ENCODE measurements around the gene GGT5.
"Not testable (repeated sequence)": the region's sequence is repeated elsewhere in the genome, so short reads cannot be mapped to it uniquely, and the experiment has no call there.

GGT5 gene

DNA sequence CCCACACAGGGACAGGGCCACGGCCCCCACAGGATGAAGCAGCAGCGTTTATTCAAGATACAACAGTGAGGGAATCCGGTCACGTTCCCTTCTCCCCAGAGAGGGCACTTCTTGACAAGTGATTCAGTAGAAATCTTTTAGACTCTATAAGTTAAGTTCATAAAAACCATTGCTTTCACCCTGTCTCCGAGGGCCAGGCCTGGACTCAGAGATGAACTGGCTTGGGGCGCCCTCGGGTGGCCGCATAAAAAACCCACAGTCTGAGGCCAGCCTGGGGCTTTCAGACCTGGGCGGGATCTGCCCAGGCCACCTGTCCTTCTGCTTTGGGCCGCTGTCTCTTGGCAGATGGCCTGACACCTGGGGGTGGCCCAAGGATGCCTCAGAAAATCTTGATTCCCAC, 14.6 kb upstream of the GGT5 start:
- DNase-seq = peak; percentile 56

DNA sequence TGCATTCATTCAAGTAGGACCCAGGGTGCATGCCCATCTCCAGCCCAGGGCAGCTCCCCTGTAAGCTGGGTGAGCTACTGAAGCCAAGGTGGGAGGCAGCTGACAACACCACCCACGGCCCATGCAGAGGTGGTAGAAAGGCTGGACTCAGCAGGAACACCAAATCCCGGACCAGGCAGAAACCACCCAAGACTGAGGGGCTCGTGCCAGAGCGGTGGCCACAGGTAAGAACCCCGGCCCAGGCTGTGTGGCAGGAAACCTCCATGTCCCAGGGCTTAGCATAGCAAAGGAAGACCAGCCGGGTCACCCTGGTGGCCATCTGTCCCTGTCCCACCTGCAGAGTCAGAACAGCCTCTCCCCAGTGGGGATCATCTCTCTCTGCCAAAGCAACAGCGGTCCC, 11.9 kb upstream of the GGT5 start:
- not testable (repeated sequence) for DNase-seq

DNA sequence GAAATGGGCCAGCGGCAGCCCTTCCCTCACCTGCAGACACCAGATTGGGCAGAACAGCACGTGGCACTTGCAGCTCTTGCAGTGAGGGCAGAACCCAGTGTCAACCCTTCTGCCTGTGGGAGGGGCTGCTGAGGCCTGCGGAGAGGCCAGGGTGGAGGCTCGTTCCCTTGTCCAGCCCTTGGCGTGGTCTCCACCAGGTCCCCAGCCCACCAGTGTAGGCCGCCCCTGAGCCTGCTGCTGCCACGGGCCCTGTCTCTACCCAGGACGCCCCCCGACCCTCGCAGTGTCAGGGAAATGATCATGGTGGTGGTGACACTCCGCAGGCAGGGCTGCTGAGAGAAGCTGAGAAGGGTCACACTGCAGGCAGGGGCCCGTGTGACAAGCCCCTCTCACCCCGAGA, 11.3 kb upstream of the GGT5 start:
- DNase-seq = not testable (repeated sequence)

DNA sequence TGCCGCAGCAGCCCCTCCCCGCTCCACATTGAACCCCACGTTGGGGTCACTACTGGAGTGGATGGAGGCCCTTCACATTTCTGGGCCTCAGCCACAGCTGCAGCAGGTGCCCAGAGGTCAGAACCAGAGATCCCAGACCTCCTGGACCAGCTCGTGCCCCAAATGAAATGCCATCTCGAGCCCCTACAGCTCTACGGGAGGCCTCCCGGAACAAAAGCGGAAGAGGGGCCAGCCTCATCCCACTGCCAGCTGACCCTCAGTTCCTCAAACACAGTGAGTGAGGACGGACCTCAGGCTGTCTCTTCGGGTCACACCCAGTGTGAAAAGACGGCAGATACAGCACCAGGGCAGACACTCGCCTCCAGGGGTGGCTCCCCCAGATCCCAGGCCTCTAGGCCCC, 8.2 kb upstream of the GGT5 start:
- not testable (repeated sequence) for DNase-seq

DNA sequence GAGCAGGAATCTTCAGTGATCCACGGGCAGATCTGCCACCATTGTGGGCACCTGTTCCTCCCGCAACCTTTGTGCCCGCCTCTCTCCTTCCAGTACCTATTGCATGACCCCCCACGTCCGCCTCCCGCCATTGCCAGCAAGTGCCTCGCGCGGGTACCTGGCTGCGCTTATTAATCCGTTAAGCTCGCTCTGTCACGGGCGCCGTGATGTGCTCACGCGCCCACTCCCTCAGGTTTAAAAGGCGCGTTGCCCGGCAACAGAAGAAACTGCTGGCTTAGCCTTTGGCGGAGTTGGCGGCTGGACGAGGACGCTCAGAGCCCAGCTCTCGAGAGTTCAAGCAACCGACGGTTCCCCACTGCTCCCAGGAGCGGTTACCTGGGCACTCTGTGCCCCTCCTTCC, 6.4 kb upstream of the GGT5 start:
- DNase-seq = not testable (repeated sequence)

DNA sequence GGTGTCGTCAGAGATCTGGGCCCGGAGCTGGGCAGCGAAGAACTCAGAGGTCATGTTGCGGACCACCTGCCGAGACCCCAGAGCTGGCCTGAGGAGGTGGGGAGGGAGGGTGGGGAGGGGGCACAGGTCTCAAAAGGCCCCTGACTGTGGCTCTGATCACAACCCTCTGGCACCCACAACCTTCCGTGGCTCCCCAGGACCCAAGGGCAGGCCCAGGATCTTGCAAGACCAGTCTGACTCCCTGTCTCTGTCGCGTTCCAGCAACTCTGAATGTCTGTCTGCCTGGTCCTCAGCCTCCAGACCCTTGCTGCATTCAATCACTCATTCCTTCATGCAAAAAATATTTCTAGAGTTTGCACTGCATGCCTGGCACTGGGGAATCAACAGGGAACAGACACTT, 4.5 kb upstream of the GGT5 start:
- not testable (repeated sequence) for DNase-seq

DNA sequence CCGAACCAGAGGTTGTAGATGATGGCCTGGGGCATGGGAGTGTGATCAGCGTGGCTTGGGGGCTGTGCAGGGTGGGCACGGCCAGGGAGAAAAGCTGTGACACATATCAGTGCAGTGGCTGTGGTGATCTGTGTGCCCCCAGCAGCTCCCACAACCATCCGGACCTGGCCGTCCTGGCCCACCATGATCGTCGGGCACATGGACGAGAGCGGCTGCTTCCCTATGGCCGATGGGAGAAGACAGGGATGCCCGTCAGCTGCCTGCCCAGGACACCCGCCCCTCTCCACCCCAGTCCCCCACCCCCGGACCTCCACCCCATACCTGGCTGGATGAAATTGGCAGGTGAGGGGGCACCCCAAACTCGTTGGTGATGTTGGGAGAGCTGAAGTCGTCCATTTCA, 3.7 kb upstream of the GGT5 start:
- DNase-seq = not testable (repeated sequence)

DNA sequence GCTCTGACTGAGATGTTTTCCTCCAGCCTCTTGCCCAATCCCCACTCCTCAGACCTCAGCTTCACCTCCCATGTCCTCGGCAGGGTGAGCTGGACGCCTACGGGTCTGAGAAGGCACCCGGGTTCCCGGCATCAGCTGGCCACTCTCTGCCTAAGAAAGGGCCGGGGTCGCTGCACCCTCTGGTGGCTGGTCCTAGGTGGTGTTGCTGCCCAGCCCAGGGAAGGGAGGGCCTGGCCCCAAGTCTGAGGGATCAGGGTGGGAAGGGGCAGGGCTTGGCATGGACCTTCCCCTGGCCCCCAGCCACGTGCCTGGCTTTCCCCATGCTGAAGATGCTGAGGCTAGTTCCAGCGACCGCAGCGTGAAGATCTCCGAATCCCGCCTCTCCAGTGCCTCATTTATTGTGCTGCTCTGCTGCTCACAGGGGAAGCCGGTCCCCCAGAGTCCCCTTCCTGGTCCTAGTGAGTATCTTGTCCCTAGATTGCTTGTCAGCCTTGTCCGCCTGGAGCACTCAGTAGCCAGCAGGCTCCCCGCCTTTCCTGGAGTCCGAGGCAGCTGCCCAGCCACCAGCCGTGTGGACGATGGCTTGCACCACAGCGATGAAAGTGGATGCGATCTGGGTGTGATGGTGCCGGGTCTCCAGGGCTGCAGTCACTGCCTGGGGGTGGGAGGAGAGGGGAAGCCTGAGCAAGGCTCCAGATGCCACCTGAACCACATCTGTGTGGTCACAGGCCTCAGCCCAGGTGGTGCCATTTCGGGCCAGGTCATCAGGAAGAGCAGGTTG, 2.9 kb upstream of the GGT5 start:
- peak; percentile 21 for DNase-seq

DNA sequence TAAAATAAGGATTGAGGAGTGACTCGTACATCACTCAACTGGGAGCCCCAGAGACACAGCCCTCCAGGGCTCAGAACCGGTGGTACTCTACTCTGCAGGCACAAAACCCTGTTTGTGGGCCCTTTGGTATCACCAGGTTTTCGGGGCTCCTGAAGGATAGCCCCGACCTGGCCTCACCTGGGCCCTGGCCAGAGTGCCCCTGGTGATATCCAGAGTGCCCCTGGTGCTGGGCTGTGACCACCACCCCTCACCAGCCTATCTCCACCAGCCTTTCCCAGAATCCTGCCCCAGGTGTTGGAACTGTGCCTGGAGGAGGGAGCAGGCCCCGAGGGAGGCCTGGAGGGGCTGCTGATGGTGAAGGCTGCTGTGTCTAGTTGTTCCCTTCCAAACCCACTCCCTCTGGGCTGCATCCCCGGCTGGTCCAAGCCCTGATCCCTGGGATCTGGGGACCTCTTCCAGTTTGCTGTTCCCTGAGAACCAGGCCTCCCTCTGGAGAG, 2.2 kb upstream of the GGT5 start:
- no peak for DNase-seq

DNA sequence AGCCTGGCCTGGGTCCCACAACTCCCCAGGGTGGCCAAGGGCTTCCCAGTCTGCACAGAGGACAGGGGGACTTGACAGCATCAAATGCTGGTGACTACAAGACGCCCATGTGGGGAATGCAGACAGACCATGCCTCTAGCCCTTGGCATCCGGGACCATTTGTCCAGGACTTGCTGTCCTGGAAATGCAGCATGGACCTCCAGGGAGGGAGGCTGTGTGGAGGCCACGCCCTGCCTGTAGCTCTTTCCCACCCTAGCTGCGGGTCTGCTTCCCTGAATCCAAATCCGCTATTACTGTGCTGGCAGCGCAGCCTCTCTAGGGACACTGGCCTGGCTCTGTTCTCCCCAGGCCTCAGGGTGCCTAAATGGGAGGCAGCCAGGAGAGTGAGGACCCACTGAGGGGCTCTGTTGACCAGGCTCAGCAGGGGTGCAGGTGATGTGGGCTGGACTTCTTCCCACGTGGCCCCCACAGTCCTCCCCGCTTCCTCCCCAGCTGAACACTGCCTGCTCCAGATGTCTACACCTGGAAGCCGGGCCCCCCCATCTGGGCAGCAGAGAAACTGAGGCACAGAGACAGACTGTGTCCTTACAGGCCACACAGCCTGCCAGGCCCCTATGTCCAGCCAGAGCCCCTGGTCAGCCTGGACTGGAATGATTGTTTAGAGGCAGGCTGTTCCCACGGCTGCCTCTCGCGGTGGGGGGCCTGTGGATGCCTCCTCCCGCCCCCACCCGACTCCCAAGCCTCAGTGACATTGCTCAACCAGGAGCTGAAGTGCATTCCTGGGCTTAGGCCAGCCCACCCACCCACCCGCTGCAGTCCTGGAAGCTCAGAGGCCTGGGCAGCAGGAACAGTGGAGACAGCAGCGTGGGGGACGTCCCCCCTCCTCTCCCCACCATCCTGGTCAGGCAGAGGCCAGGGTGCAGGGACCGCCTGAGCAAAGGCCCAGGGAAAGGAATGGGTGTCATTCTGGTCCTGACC, 991 bp upstream of the GGT5 start:
- not testable (repeated sequence) for DNase-seq

DNA sequence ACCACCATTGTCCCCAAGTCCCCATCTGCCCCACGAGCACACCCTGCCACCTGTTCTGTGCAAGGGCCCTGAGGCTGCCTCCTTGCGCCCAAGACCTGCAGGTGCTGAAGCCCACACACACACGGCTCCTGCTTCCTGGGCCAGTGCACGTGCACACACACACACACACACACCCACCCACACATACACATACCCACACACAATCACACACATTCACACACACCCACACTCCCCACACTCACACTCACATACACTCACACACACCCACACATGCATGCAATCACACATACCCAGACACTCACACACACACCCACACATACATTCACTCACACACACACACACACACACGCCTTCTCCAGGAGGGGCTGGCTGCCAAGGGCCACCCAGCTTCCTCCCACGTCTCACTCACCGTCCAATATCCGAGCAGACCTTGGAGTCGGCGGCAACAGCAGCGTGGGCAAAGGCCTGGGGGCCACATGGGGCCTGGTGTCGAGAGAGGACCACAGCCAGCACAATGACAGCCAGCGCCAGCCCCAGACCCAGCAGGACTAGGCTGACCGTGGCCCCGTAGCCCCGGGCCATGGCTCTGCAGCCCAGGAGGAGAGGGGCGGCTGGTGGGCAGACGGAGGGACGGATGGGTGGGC, 616 bp downstream of the GGT5 start:
- DNase-seq = no peak

DNA sequence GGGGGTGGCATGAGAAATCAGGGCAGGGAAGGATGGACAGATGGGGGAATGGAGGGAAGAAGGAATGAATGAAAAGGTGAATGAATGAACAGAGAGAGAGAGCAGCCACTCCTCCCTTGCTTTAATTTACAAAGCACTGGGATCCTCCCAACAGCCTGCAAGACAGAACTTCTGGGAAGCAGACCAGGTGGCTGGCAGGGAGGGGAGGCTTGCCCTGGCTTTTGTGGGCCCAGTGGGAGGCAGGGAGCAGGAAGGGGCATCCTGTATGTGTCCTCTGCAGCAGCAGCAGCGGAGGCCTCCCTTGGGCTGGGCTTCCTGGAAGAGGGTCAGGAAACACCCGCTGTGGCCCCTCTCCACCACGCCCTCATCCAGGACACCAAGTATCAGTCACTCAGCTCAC, 1.5 kb downstream of the GGT5 start:
- not testable (repeated sequence) for DNase-seq

DNA sequence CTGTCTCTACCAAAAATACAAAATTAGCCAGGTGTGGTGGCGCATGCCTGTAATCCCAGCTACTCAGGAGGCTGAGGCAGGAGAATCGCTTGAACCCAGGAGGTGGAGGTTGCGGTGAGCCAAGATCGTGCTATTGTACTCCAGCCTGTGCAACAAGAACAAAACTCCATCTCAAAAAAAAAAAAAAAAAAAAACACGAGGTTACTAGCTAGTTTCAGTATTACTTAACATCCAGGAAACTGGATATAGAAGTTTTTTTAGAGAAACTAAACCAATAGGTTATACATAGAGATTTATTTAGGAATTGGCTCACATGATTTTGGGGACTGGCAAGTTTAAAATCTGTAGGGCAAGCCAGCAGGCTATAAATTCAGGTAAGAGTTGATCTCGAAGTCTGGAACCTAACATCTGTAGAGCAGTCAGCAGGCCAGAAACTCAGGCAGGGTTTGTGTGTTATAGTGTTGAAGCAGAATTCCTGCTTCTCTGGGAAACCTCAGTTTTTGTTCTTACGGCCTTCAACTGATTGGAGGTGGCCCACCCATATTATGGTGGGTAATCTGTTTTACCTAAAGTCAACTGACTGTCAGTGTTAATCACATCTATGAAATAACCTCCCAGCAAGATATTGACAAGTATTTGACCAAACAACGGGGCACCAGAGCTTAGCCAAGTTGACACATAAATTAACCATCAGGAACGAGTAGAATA, 3.7 kb downstream of the GGT5 start:
- DNase-seq = not testable (repeated sequence)

DNA sequence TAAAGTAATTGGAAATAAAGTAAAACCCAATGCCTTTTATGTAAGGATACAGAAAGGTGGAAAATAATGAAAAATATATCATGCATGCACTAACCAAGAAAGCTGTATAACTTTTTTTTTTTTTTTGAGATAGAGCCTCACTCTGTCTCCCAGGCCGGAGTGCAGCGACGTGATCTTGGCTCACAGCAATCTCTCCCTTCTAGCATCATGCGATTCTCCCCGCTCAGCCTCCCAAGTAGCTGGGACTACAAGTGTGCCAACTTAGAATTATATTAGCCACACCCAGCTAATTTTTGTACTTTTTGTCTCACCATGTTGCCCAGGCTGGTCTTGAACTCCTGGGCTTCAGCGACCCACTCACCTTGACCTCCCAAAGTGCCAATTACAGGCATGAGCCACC, 4.5 kb downstream of the GGT5 start:
- DNase-seq = no peak

DNA sequence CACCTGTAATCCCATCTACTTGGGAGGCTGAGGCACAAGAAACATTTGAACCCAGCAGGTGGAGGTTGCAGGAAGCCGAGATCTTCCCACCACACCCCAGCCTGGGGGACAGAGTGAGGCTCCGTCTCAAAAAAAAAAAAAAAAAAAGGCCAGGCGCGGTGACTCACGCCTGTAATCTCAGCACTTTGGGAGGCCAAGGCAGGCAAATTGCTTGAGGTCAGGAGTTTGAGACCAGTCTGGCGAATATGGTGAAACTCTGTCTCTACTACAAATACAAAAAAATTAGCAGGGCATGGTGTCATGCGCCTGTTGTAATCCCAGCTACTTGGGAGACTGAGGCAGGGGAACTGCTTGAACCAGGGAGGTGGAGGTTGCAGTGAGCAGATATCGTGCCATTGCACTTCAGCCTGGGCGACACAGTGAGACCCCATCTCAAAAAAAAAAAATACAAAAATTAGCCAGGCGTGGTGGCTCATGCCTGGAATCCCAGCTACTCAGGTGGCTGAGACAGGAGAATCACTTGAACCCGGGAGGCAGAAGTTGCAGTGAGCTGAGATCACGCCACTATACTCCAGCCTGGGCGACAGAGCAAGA, 6.7 kb downstream of the GGT5 start:
- not testable (repeated sequence) for DNase-seq

DNA sequence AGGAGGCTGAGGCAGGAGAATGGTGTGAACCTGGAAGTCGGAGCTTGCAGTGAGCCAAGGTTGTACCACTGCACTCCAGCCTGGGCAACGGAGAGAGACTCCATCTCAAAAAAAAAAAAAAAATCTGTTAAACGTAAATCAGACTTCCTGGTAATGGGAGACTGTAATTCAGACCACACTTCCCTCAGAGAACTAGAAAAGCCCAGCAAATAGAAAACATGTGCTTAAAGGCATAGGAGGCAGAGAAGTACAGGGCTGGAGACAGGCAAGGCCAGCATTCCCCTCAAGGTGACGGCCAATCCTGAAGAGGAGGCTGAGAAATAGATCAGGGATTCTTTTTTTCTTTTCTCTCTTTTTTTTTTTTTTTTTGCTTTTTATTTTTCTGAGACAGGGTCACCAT, 8.2 kb downstream of the GGT5 start:
- DNase-seq = no peak

DNA sequence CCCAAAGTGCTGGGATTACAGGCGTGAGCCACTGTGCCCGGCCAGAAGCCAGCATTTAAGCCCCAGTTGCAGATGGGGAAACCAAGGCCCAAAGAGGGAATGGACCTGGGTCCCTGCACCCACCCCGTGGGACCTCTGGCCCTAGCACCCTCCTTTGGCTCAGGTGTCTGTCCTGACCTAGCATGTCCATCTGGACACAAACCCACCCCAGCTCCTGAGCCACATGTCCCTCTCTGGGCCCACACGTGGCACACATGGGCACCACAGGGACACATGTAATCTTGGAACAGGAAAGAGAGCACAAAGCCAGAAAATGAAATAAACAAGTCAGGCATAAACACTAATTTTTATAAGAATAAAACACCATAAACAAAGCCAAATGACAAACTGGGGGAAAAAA, 9.6 kb downstream of the GGT5 start:
- no peak for DNase-seq

DNA sequence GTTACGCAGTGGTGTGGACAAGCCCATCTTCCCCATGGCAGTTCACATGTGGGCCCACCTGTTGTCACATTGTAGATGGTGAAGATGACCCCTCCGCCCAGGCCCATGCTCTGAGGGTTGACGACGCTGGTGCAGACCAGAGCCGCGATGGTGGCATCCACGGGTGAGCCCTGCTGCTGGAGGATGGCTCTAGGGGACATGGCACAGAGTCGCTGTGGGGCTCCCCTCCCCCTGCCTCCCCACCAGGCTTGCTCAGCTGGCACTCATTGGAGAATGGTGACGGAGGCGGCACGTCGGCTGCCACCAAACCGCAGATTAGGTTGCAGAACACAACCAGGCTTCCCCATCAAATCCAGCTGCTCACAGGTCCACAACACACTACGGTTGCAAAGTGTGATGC, 11.1 kb downstream of the GGT5 start:
- no peak for DNase-seq

DNA sequence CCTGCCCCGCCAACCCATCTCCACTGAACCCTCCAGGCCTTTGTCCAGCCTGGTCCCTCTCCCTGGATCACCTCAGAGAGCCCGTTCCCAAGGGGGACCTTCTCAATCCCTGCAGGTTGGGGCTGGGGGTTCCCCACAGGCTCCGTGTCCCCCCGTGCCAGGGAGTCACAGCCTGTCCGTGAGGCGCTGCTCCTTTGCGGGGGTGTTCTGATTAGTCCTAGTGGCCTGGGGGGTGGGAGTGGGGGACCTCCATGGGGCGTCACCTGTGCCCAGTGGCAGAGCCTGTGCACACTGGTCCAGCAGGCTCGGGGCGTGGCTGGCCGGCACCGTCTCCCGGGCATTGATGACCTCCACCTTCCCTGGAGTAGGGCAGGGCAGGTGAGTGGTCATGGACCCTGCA, 11.6 kb downstream of the GGT5 start:
- no peak for DNase-seq

DNA sequence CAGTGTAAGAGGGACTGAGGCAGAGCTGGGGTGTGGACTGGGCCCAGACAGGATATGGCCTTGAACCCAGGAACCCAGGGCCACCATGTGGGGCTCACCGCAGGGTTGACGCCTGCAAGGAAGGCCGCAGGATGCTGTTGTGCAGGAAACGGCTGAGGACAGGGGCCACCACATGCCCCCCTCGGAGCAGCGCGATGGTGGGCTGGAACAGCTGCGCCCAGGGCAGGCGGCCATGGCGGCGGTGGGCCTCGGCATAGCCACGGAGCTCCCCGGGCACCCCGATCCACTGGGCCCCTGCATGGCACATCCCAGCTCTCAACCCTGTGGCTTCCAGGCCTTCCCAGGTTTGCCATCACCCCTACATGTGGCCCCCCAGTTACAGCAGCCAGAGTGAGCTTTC, 12.2 kb downstream of the GGT5 start:
- no peak for DNase-seq

DNA sequence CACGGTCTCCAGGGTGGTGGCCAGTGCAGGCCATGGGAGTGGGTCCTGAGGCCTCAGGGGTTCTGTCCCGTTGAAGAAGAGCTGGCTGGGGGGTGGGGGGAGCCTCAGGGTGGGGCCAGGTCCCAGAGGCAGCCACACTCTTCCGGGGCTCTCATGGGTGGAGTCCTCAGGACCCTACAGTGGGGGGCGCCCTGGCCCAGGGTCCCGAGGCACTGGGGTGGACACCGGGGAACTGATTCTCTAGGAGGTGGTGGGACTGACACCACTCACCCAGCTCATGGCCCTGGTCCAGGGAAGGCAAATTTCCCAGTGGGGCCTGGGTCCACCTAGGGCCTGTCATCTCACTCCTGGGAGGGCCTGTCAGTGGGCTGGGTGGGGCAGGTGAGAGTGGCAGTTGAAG, 12.8 kb downstream of the GGT5 start:
- DNase-seq = no peak

DNA sequence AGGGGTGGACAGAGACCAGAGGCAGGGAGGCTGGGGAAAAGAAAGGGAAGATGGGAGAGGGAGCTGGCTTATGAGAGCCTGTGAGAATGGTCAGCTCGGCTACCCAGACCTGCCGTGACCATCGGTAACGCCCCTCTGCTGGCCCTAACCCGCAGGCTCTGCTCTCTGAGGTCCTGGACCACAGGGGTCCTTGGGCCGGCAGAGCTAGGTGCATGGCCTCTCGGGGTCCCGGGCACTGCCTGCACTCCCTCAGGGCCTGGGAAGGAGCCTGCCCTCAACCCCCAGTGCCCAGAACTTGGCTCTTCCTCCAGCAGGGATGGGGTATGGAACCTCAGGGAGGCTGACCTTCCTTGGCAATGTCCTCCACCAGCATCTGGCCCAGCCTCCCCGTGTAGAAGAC, 13.2 kb downstream of the GGT5 start:
- DNase-seq = no peak
